SK-N-SH (cell line): Measurements from ENCODE around the gene ADPRH. TPM values are rescaled to one million over a fixed set of nuclear protein-coding genes. Genes with fewer than 3 reads are reported as not detected.

Experiments
- CTCF ChIA-PET: fragments of 300-600, 350-600 bp; formaldehyde crosslinking; extraction: SDS; loops from one replicate; lab custom pipeline; 2021; lab: Yijun Ruan, JAX
- POLR2A ChIA-PET: fragments of 350-600 bp; sonication (Branson Sonifier 250); formaldehyde crosslinking; extraction: SDS; loops from one replicate; lab custom pipeline; 2020; ENCODE audit warnings: antibody characterized with exemption, inconsistent platforms; lab: Yijun Ruan, JAX
- DNase-seq: peaks from one replicate; pipeline ENCODE4 v3.0.0; 2012
- H2AFZ ChIP-seq: fragments of 200-600 bp; sonication (generic); 2 replicates; pipeline ENCODE4 v1.8.1; 2016; ENCODE audit warnings: antibody characterized with exemption, mild to moderate bottlenecking, low read depth
- H3F3A ChIP-seq: fragments of 200-600 bp; sonication (generic); replicated peaks from 2 replicates; pipeline ENCODE3; 2016; ENCODE audit warnings: antibody characterized with exemption, mild to moderate bottlenecking; ENCODE audit not compliant: insufficient read depth
- H3K27ac ChIP-seq, 2 experiments: fragments of 200-500 bp in 1 of 2; fragments of 200-600 bp in 1 of 2; sonication (Bioruptor generic) in 1 of 2; sonication (generic), shearing (Covaris generic) in 1 of 2; 2 replicates each; pipeline versions ENCODE4 v1.5.1 to v1.6.1; 2014 to 2016; ENCODE audit warnings: low read depth in 2 of 2, inconsistent platforms in 1 of 2, low read length in 1 of 2, mild to moderate bottlenecking in 1 of 2, mixed read lengths in 1 of 2
- H3K27me3 ChIP-seq: fragments of 200-600 bp; sonication (generic), shearing (Covaris generic); 2 replicates; pipeline ENCODE4 v1.6.1; 2016; ENCODE audit warnings: mixed run types; ENCODE audit not compliant: insufficient read depth
- H3K36me3 ChIP-seq, 2 experiments: fragments of 200-500 bp in 1 of 2; fragments of 200-600 bp in 1 of 2; sonication (Bioruptor generic) in 1 of 2; sonication (generic) in 1 of 2; replicated peaks in 1 of 2; 2 replicates each; pipeline versions ENCODE3 to v1.5.1; 2014 to 2016; ENCODE audit warnings: low read length in 1 of 2, mild to moderate bottlenecking in 1 of 2; ENCODE audit not compliant: insufficient read depth in 2 of 2, control insufficient read depth in 1 of 2
- H3K4me1 ChIP-seq, 2 experiments: fragments of 200-500 bp in 1 of 2; fragments of 200-600 bp in 1 of 2; sonication (Bioruptor generic) in 1 of 2; sonication (generic), shearing (Covaris generic) in 1 of 2; 2 replicates each; pipeline versions ENCODE4 v1.5.1 to v1.6.1; 2014 to 2016; ENCODE audit warnings: low read depth in 1 of 2, low read length in 1 of 2, mixed run types in 1 of 2; ENCODE audit not compliant: insufficient read depth in 2 of 2, control insufficient read depth in 1 of 2
- H3K4me2 ChIP-seq: fragments of 200-600 bp; sonication (generic), shearing (Covaris generic); 2 replicates; pipeline ENCODE4 v1.6.1; 2017; ENCODE audit warnings: mixed run types
- H3K4me3 ChIP-seq, 2 experiments: fragments of 200-500 bp in 1 of 2; fragments of 200-600 bp in 1 of 2; sonication (Bioruptor generic) in 1 of 2; sonication (generic), shearing (Covaris generic) in 1 of 2; 2 replicates each; pipeline versions ENCODE4 v1.5.1 to v1.8.1; 2014 to 2016; ENCODE audit warnings: low read depth in 2 of 2, inconsistent platforms in 1 of 2, low read length in 1 of 2, mild to moderate bottlenecking in 1 of 2, mixed read lengths in 1 of 2, moderate library complexity in 1 of 2
- H3K79me2 ChIP-seq: fragments of 200-600 bp; sonication (generic); 2 replicates; pipeline ENCODE4 v1.8.1; 2017; ENCODE audit warnings: mild to moderate bottlenecking; ENCODE audit not compliant: insufficient read depth
- H3K9ac ChIP-seq: fragments of 200-600 bp; sonication (generic); 2 replicates; pipeline ENCODE4 v1.6.1; 2017; ENCODE audit warnings: mixed run types
- H3K9me2 ChIP-seq: fragments of 200-600 bp; sonication (generic); 2 replicates; pipeline ENCODE4 v1.6.1; 2017; ENCODE audit warnings: mixed run types
- H3K9me3 ChIP-seq: fragments of 200-600 bp; sonication (generic); 2 replicates; pipeline ENCODE4 v1.6.1; 2017; ENCODE audit warnings: mixed run types, mild to moderate bottlenecking, moderate library complexity
- H4K20me1 ChIP-seq: fragments of 200-600 bp; sonication (generic); 2 replicates; pipeline ENCODE4 v1.6.1; 2017; ENCODE audit warnings: mild to moderate bottlenecking, mixed run types; ENCODE audit not compliant: insufficient read depth
- CHD2 ChIP-seq: fragments of 150-350 bp; IDR thresholded peaks from 2 replicates; pipeline ENCODE4 v1.6.1; 2018; ENCODE audit warnings: low read length; ENCODE audit not compliant: partially characterized antibody
- CTCF ChIP-seq: fragments of 200-600 bp; sonication (generic); IDR thresholded peaks from 2 replicates; pipeline ENCODE4 v1.6.1; 2017; ENCODE audit warnings: antibody characterized with exemption, mild to moderate bottlenecking, moderate library complexity
- ELF1 ChIP-seq: IDR thresholded peaks from 2 replicates; pipeline ENCODE4 v1.4.0; 2012
- EP300 ChIP-seq, 2 experiments: IDR thresholded peaks; 2 replicates each; pipeline versions ENCODE4 v1.4.0 to v1.6.1; 2012; ENCODE audit warnings: borderline replicate concordance in 1 of 2, low read depth in 1 of 2, low read length in 1 of 2
- EZH2phosphoT487 ChIP-seq: fragments of 200-600 bp; sonication (generic); IDR thresholded peaks from 2 replicates; pipeline ENCODE4 v1.6.1; 2017; ENCODE audit warnings: low read depth, mixed run types, mild to moderate bottlenecking, antibody characterized with exemption, moderate library complexity, borderline replicate concordance
- GATA2 ChIP-seq: sonication (generic); formaldehyde crosslinking; IDR thresholded peaks from 2 replicates; pipeline ENCODE4 v1.5.0; 2020; ENCODE audit warnings: mild to moderate bottlenecking, missing genetic modification reagents
- MEF2A ChIP-seq: IDR thresholded peaks from 2 replicates; pipeline ENCODE4 v1.4.0; 2012; ENCODE audit warnings: low read depth, borderline replicate concordance
- NRF1 ChIP-seq: IDR thresholded peaks from 2 replicates; pipeline ENCODE4 v1.6.1; 2012; ENCODE audit warnings: low read depth, mild to moderate bottlenecking, low read length
- PBX3 ChIP-seq: IDR thresholded peaks from 2 replicates; pipeline ENCODE4; 2012
- POLR2AphosphoS5 ChIP-seq: IDR thresholded peaks from 2 replicates; pipeline ENCODE4 v1.6.1; 2012; ENCODE audit warnings: low read depth, low read length
- RFX5 ChIP-seq: IDR thresholded peaks from 2 replicates; pipeline ENCODE4 v1.6.1; 2012; ENCODE audit warnings: mild to moderate bottlenecking, improper control_type of control experiment, low read length
- USF1 ChIP-seq: IDR thresholded peaks from 2 replicates; pipeline ENCODE4 v1.4.0; 2012; ENCODE audit warnings: low read depth, borderline replicate concordance
- ZBTB33 ChIP-seq: IDR thresholded peaks from 2 replicates; pipeline ENCODE4 v1.4.0; 2012; ENCODE audit warnings: low read depth, borderline replicate concordance
- WGBS: methylation state at CpG from one replicate; pipeline ENCODE4 v1.1.6; 2017; ENCODE audit warnings: low lambda C conversion rate; 5-methylcytosine and 5-hydroxymethylcytosine counted together
- polyA plus RNA-seq, 3 experiments: library from polyadenylated mRNA; depleted of rRNA; stranded (reverse); fragments of >200 nt; gene quantifications; 2 replicates each; pipeline ENCODE4 v1.2.3, GENCODE V29; 2012

ADPRH gene
- polyA plus RNA-seq, 1 of the 3 experiments (the other 2 are of a cell fraction), result not detected

- no peak for TF ChIP-seq CTCF
Measured at GRCh38 chr3:119625451-119626153, 46.3 kb downstream of the ADPRH start (continued).

GRCh38 chr3:119626196-119626595, 46.9 kb downstream of the ADPRH start:
- POLR2A ChIA-PET, result no interaction called here
- Histone ChIP-seq H3K4me1 (peaks cover 5 to 10% of the 10 kb centered on the region in 2 experiments; a peak in 2 of 4 replicates), H3K4me3 (no peak overlapping the region), H3K27ac (no peak overlapping the region), H3K9me2 (no peaks in the 10 kb centered on the region), H2AFZ (no peak overlapping the region), H3K9me3 (no peaks in the 10 kb centered on the region), H3K9ac (no peak overlapping the region)
- DNase-seq, result no peak
- no CpG with 5 or more reads among the region's 1 CpG for whole genome bisulfite sequencing
- TF ChIP-seq CTCF (no peak), NRF1 (no peak), GATA2 (no peak), CHD2 (no peak), MEF2A (no peak), PBX3 (no peak), RFX5 (no peak), ELF1 (no peak), EP300 (IDR thresholded peaks at IDR 0.05; ENCODE audit: borderline replicate concordance in 1 of 2, low read depth in 1 of 2, low read length in 1 of 2) (no peak), POLR2AphosphoS5 (no peak), ZBTB33 (no peak), USF1 (no peak), EZH2phosphoT487 (no peak)
- TF ChIP-seq, all 33 proteins: peak for 0
- H3K79me2 ChIP-seq, result no peaks in the 10 kb centered on the region
- H3K27me3 ChIP-seq, result no peaks in the 10 kb centered on the region
- no peaks in the 10 kb centered on the region for H4K20me1 ChIP-seq
- H3K36me3 ChIP-seq, result no peaks in the 10 kb centered on the region
- no peaks in the 10 kb centered on the region for H3F3A ChIP-seq
- CTCF ChIA-PET, result interaction anchor here (1.3 to 2.2 kb wide), 4 partner anchors 10 to 64 kb away, joined by 3 to 5 read pairs (median 4); no protein-coding TSS in a partner anchor
- H3K4me2 ChIP-seq, result no peak overlapping the region
